HG03175 (cell line): ENCODE results near the gene USP7.

Source experiments
- ATAC-seq: cut with Tn5 transposase; IDR thresholded peaks from one replicate; pipeline ENCODE4 v1.9.1; 2021; ENCODE audit warnings: mild to moderate bottlenecking, moderate library complexity; ENCODE audit not compliant: unreplicated experiment

USP7 gene

DNA sequence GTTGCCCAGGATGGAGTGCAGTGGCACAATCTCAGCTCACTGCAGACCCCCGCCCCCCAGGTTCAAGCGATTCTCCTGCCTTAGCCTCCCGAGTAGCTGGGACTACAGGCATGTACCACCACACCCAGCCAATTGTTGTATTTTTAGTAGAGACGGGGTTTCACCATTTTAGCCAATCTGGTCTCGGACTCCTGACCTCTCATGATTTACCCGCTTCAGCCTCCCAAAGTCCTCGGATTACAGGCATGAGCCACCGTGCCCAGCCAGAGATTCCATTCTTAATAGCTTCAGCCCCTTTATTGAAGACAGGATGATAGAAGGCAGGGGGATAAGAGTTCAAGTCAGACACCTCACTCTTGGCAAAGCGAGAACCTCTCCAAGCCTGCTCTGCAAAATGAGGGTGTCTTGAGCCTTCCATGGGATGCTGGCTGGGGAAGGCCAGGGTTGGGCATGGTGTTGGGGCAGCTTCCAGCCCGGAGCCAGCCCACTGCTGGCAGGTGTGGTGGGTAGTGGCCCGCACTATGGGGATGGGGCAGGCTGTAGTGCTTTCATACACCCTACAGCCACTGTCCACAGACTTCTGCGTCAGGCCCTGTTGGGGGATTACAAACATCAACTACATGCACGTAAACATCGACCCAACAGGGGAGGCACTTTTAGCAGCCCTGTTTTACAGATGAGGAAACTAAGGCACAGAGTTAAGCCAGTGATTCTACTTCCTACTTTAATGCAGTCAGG lies 98.4 kb downstream of the USP7 start:
- ATAC-seq: no peak

DNA sequence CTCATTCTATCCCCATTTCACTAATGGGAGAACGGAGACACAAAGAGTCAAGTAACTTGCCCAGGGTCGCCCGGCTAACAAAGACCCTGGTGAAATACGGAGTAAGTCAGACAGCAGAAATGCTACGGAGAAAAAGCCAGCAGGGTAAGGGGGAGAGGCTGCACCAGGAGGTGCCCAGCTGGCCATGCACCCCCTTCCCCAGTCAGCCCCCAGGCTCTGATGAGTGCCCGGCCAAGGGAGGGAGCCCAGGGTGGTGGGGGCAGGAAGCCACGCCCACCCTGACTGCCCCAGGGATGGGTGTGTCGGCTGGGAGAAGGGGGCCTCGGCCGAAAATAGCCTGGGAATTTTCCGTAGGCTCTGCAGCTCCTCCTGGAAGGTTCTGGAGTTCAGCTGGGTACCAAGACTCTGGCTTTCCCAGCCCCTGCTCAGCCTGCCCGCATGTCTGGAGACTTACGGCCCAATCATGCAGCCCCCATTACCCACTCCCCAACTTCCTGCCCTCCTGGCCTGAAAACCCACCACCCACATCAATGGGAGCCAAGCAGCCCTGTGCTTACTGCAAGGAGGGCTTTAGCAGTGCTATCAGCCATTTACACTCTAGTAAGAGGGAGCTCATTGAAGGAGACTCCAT lies 99.1 kb downstream of the USP7 start:
- no peak for ATAC-seq

DNA sequence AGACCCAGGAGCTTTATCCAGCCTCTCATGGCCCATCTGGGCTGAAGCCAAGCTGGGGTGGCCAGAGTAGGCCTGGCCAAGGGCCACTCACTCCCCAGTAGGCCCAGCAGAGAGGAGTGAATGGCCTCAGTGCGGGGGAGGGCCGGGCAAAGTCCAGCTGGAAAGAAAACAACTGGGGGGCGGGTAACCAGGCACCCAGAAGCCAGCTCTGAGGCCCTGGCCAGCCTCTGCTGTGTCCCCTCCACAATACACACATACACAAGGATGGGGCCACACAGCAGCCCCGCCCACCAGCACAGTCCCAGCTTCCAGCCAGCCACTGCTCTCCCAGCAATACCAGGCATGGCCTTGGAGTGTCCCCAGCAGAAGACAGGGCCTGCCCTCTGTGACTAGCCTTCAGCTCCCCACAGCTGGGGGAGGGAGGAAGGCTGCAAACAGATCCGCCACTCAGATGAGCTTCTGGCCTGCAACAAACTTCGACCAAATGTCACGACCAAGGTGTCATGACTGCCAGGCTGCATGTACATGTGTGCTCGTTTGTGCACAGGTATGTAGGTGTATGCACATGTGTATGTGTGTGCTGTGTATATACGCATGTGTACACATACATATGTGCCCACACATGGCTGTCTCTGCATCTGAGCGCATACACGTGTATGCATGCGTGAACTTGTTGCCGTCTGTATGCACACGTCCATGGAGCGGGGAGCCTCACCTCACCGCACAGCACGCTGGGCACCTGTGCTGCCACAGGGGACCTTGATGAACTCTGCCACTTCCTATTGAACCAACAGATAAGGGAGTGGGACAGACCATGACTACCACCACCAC lies 99.9 kb downstream of the USP7 start:
- no peak for ATAC-seq

DNA sequence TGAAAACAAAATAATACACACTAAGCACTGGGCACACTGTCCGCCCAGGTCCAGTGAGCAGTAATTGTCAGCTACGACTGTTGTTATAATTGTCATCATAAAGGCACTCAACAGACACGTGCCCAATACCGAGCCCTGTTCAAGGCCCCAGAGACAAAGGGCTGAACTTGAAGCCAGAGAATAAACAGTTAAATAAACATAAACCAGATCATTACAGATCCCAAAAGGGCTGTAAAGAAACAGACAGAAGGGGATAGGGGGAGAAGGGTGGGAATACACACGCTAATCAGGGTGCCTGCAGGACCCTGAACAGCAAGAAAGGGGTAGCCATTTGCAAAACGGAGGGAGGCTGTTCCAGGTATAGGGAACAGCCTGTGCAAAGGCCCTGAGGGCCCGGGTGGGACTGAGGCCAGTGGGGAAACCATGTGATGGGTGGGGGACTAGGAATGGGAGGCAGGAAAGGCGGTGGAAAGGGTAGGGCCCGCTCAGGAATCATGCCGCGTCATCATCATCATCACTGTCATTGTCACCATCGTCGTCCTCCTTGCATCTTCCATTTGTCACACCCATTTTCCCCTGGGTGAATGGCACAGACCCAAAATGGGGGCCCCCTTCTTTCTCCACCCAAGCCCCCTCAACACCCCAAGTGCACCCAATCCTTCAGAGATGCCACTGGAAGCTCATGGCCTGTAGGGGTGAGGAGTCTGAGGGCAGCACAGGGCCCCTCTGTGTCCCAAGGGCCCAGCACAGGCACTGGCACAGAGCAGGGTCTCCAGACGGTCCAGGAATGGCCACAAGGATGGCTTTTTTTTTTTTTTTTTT lies 101.2 kb downstream of the USP7 start:
- ATAC-seq: no peak

DNA sequence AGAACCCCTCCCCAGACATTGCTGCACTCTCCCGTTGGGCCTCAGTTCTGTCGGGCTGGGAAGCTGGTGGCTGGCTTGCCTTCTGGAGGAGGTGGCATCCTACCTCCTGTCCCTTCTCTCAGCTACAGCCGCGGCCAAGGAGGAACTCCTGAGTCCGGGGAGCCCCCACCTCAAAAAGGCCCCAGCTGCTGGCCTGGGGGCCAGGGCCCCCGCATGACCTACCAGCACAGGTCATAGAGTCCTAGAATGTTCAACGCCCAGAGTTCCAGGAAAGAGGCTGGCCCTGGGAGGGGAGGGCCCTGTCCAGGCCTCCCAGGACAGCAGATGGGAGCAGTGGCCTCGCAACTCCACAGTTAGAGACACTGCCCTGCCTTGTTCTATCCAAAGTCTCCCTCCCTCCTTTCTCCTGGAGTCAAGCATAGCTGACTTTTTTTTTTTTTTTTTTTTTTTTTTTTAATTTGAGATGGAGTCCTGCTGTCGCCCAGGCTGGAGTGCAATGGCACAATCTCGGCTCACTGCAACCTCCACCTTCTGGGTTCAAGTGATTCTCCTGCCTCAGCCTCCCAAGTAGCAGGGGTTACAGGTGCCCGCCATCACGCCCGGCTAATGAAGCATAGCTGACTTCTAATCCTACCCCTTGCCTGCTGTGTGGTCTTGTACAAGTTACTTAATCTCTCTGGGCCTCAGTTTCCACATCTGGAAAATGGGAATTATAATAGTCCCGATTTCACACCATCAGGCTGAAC lies 102.0 kb downstream of the USP7 start:
- ATAC-seq: no peak

DNA sequence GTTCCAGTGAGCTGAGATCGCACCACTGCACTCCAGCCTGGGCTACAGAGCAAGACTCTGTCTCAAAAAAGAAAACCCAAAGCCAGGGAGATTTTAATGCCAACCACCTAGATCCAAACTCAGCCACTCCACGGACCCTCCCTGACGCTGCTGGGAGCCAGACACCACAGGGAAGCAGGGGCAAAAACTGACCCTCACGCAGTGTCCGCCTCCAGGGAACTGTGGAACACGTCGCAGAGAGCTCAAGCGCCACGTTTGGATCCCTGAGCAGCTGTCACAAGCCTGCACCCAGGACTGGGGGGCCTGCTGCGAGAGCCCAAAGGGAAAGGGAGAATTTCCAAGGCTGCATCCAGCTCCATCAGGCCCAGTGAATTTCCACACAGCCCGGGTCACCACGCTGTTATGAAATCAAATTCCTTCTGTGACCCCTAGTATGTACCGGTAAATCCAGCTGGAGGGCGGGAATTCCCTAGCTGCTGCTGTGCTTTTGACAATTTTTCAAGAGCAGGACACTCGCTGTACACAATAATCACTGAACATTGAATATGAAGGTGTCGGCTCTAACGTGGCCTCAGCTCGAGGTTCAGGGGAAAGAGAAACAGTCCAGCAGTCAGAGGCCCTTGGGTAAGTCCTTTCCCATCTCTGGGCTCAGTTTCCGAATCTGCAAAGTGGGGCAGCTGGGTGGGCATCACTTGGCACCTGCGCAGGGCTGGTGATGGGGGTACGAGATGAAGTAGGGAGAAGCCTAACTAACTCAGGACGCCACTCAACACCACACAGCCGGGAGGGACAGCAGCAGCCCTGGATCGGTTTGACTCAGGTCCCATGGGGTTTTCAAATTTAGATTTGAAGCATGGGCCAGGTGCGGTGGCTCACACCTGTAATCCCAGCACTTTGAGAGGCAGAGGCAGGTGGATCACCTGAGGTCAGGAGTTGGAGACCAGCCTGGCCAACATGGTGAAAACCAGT lies 103.5 kb downstream of the USP7 start:
- no peak for ATAC-seq

DNA sequence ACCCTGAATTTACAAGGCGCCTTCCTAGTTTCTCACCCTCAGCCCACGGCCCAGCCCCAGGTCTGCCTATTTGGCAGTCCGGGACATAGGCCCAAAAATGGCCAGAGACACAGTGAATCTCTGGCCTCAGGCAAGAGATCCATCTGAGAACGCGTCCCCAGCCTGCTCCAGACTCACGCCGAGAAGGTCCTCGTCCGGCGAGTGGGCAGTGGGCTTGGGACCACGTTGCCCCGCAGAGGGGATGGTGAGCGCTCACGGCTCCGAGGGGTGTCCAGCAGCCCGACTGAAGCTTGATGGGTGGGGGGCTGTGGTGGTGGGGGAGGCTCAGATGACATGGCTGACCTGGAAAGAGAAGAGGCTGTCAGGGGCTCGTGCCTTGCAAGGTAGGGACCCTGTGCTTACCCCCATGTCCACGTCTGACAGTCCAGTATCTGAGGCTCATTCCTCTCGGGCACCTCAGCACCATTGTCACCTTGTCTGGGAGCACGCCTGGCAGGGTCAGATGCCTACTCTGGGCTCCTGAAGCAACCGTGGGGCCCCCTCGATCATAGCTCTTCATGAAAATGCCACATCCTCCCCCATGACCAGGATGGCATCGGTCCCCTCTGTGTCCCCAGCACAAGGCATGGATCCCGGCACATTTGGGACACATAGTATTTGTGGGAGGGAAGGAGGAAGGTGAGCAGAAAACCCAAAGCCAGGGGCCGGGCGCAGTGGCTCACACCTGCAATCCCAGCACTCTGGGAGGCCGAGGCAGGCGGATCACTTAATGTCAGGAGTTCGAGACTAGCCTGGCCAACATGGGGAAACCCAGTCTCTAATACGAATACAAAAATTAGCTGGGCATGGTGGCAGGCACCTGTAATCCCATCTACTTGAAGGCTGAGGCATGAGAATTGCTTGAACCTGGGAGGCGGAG lies 104.5 kb downstream of the USP7 start:
- no peak for ATAC-seq

DNA sequence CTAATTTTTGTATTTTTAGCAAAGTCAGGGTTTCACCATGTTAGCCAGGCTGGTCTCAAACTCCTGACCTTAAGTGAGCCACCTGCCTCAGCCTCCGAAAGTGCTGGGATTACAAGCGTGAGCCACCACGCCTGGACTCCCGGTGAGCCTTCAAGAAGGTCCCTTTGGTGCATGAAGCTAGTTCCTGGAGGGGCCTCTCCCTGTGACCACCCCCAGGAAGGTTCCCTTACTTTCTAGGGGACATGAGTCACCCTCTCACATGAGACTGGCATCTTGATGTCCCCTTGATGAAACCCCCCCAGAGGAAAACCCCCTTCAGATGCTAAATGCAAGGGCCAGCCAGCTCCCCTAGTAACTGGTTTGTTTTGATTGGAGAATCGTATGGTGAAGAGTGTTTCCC lies 107.7 kb downstream of the USP7 start:
- no peak for ATAC-seq

DNA sequence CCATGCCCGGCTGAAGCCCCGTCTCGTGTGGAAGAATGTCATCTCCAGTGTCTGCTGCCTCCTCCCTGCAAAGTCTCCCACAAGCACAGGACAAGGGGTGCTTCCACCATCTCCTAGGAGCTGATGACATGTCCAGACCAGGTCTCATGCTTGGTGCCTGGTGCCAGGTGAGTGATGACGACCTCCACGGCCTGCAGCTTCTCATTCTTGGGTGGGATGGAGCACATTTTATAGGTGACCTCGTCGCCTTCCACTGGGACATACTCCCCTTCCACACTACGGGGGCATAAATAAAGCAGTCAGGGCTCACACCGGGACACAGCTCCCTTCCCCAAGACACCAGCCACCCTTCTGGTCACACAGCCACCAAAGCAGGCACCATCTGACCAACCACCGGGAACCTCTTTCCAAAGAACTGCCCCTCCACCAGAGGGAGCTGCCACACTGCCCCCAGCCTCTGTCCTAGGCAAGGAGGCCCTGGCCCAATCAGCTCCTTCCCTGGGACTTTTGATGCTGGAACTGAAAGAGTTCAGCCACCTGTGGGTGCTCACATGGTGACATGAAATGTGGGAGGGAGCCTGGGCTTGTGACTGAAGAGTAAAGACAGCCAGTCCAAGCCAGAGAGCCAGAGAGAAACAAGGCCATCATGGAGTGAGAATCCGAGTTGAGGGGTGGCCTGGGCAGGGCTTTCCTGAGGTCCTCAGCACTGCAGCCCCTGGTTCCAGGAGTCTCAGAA lies 108.5 kb downstream of the USP7 start:
- no peak for ATAC-seq

DNA sequence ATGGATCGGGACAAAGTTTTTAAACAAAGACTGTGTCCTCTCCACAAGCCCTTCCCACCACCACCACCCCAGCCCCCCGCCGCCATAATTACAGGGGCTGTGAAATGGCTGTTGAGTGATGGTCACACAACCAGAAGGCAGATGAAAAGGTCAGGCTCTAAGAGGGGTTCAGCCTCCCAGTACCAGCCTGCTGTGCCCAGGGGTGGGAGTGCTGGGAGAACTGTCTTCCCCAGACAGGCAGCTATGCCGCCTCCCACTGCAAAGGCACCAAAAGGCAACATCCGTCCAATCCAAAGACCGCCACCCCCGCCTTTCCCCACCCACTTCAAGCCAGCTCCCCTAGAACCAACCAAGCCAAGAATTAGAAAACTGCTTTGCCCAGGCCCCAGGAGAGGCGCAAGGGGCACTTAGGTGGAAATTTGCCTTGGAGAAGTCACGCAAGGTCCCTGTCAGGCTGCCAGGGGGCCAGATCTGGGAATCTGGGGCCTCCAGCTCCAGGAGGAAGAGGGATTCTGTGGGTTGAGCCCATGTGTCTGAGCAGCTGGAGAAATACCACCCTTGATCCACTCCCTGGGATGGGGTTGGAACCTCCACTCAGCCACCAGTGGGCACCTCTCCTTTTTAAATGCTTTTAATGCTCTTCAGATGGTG lies 109.3 kb downstream of the USP7 start:
- no peak for ATAC-seq

DNA sequence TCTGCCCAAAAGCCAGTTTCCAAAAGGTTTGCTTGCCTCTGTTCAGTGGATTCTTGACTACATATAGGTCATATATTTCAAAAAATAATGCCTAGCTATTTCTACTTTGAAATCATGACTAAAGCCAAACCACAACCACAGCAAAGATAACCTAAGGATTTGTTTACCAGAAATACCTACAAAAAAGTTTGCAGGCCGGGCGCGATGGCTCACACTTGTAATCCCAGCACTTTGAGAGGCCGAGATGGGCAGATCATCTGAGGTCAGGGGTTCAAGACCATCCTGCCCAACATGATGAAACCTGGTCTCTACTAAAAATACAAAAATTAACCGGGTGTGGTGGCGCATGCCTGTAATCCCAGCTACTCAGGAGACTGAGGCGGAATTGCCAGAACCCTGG lies 110.1 kb downstream of the USP7 start:
- no peak for ATAC-seq

DNA sequence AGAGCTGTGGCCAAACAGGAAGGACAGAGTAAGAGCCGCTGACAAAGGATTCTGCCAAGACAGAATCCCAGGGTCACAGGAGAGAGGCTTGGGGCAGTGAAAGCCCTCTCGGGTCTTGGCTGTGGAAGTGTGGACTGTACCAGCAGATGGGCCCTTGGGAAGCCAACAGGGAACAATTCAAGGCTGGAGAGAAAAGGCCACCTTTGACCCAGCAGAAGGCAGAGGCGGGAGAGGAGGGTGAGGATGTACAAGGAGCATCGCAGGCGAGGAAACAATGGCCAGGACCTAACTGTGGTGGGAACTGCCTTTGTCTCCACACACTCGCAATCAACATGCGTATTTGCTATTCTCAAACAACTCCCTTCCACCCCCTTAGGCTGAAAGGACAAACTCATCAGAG lies 110.6 kb downstream of the USP7 start:
- no peak for ATAC-seq

DNA sequence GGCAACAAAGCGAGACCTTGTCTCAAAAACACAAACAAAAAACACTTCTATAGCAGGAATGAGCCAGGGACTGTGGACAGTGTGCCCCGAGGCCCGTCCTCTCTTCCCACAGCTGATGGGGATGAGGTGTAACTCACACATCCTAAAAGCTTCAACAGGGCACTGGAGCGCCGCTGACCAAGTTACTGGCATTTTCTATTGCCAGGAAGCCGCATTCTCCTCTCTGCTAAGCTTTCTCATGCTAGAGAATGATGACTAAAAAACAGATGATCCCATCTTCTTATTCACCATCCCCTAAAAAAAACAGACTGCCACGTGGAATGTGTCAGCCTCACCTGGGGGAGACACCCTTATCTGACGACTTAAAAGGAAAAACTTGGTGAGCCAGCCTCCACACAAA lies 111.2 kb downstream of the USP7 start:
- no peak for ATAC-seq

DNA sequence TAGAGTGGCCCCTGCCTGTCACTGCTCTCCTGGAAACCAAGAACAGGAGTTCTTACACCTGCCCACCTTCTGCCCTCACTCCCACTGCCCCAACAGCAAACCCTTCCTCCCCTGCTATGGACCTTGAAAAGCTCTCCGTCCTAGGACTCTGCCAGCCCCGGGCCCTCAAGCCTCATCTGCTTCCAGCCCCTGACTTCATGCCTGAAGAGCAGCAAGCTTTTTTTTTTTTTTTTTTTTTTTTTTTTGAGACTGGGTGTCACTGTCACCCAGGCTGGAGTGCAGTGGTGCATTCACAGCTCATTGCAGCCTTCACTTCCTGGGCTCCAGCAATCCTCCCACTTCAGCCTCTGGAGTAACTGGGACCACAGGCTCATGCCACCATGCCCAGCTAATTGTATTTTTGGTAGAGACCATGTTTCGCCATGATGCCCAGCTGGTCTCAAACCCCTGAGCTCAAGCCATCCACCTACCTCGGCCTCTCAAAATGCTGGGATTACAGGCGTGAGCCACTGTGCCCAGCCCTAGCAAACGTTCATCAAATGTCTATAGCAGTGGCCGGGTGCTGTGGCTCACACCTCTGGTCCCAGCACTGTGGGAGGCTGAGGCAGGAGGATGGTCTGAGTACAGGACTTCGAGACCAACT lies 111.8 kb downstream of the USP7 start:
- no peak for ATAC-seq

DNA sequence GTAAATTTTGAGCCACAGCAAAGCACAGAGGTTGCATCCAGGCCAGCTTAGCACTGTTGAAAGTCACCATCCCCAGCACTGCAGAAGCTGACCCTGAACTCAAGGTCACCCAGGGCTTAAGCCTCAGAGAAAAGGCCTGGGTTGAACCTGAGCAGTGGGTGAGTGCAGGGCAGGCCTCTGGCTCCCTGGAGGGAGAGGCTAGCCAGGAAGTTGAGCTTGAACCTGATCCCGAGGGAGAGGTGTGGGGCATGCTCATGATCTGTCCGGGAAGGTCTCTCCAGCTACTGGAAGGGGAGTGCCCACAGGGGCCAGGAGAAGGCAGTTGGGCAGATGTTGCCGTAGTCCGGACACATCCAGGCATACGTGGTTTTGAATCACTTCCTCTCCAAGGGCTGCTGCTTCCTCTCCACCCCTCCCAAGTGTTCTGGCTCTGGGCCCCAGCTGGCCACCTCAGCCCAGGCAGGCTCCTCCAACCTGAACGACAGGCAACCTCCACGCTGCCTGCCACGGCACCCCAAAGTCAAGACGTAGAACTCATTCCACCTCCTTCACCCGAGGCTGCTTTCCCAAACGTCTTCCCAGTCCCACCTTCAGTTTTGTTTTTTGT lies 113.3 kb downstream of the USP7 start:
- ATAC-seq: no peak

DNA sequence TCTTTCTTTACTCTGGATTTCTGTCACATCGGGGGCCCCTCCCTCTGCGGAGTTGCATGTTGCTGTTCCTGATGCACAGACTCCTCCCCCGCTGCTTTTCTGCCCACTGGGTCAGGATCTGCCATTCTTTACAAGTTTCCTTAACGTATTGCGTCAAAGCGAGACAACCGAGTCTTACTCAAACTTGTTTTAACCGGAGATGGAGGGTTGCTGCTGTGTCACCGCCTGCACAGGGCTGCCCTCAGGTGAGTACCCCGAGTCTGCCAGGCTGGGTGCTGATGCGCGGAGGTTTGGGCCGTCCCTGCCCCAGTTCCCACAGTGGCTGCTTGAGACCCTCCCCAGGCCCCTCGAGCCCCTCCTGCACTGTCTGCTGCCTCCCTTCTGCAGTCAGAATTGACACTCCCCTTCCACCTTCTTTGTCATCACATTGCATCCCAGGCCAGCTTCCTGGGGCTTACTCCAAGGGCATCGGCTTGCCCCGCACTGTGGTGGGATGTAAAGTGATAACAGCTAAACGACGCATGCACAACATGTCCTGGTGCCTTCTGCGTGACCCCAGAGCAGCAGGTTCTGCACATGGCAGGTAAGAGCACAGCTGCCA lies 114.2 kb downstream of the USP7 start:
- no peak for ATAC-seq
